ENCODE data around the gene ERCC6L.

- TF ChIP-seq, protein P1, sequence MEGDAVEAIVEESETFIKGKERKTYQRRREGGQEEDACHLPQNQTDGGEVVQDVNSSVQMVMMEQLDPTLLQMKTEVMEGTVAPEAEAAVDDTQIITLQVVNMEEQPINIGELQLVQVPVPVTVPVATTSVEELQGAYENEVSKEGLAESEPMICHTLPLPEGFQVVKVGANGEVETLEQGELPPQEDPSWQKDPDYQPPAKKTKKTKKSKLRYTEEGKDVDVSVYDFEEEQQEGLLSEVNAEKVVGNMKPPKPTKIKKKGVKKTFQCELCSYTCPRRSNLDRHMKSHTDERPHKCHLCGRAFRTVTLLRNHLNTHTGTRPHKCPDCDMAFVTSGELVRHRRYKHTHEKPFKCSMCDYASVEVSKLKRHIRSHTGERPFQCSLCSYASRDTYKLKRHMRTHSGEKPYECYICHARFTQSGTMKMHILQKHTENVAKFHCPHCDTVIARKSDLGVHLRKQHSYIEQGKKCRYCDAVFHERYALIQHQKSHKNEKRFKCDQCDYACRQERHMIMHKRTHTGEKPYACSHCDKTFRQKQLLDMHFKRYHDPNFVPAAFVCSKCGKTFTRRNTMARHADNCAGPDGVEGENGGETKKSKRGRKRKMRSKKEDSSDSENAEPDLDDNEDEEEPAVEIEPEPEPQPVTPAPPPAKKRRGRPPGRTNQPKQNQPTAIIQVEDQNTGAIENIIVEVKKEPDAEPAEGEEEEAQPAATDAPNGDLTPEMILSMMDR (IDR thresholded peaks at IDR 0.05): no peak
- peak in 1 of 2 donors; percentile 15 for TF ChIP-seq POLR2A (IDR thresholded peaks at IDR 0.05)
Observed at GRCh38 chrX:72238721-72239475, at the start of gene ERCC6L.
